GM19099 (cell line): ENCODE measurements around the gene DEPP1.

ENCODE experiments used
- POLR2A ChIP-seq: IDR thresholded peaks from 3 replicates; pipeline ENCODE4 v1.6.1; 2011; ENCODE audit warnings: low read depth; ENCODE audit not compliant: insufficient read length; ENCODE audit errors: extremely low read depth

Gene DEPP1

DNA sequence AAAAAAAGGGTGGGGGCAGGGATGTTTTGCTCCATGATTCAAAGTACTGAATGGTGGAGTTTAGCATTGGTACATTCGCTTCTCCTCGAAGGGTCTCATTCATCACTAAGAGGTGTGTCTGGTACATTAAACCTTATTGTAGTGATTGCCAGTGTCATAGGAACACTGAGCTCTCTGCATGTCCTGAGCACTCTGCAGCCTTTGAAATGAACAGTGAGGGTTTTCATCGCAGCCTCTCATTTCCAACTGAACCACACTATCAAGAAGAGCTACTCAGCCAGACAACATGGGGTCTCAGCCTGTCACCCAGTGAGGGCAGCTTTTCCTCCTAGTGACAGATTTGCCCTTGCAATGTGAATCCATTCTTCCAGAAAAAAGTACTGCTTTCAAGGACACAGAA, 7.6 kb upstream of the DEPP1 start:
- TF ChIP-seq POLR2A = no peak

DNA sequence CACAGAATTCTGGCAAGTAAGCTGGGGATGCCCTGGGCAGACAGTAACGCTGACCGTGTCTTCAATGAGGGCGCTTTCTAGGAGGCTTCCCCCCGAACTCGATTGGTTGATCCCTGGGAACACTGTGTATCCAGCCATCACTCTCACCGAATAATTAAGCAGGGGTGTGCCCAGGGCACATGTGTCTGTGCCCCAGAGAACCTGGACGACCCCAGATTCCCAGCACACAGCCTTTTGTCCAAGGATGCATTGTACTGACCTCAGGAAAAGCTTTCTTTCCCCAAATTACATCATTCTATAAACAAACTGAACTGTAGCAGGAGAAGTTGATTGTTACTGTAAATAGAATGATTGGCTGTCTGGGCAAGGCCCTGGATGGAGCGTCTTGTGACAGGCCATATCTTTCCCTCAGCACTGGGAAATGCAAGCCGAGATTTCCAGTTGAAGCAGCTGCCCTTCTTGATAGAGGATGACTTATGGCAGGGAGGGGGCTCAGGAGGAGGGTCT, 6.6 kb upstream of the DEPP1 start:
- TF ChIP-seq POLR2A = no peak

GRCh38 chr10:44984671-44985101, 6.1 kb upstream of the DEPP1 start:
- TF ChIP-seq POLR2A = no peak

DNA sequence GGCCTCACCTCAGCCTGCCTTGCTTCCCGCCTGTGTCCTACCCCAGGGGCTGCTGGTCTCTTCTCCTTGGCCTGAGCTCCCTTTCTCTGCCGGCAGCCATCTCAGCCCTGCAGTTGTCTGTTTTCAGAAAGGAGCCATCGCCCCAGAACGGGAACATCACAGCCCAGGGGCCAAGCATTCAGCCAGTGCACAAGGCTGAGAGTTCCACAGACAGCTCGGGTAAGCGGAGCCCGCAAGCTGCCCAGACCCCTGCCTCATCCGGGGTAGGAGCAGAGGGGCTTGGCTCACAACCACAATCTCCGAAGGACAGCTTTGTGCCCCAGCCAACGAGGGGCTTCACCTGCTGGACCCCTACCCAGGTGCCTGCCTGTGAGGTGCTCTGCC, 5.3 kb upstream of the DEPP1 start:
- TF ChIP-seq POLR2A = no peak

- no peak for TF ChIP-seq POLR2A
These were observed 4.7 kb upstream of the DEPP1 start for GRCh38 chr10:44983066-44983894.

DNA sequence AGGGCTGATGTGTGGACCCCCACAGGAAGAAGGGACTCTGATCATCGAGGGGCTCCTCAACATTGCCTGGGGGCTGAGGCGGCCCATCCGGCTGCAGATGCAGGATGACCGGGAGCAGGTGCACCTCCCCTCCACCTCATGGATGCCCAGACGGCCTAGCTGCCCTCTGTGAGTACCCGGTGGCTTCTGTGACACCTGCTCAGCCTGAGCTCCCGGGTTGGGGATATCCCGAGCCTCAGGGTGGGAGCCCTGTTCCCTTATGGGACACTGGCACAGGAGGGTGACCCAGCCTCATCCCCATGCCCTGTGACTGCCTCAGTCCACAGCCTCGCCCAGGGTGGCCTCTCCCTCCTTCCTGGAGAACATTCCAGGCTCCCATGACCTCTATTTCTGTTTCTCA, 3.9 kb upstream of the DEPP1 start:
- no peak for TF ChIP-seq POLR2A

DNA sequence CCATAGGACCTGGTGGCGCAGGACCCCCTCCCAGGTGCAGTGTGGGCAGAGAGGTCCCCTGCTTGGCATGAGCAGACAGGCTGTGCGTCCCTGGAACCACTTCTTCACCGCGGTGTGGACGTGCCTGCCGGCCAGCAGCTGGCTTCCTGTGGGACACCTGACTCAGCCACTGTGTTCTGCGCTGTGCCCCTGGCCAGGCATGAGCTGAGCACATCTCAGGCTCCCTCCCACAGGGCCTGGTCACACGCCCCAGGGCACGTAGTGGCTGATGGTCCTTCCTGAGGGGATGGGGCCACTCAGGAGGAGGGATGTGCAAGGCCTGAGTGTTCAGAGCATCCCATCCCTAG, 3.5 kb upstream of the DEPP1 start:
- no peak for TF ChIP-seq POLR2A

GRCh38 chr10:44981172-44982113, 2.8 kb upstream of the DEPP1 start:
- TF ChIP-seq POLR2A = no peak

DNA sequence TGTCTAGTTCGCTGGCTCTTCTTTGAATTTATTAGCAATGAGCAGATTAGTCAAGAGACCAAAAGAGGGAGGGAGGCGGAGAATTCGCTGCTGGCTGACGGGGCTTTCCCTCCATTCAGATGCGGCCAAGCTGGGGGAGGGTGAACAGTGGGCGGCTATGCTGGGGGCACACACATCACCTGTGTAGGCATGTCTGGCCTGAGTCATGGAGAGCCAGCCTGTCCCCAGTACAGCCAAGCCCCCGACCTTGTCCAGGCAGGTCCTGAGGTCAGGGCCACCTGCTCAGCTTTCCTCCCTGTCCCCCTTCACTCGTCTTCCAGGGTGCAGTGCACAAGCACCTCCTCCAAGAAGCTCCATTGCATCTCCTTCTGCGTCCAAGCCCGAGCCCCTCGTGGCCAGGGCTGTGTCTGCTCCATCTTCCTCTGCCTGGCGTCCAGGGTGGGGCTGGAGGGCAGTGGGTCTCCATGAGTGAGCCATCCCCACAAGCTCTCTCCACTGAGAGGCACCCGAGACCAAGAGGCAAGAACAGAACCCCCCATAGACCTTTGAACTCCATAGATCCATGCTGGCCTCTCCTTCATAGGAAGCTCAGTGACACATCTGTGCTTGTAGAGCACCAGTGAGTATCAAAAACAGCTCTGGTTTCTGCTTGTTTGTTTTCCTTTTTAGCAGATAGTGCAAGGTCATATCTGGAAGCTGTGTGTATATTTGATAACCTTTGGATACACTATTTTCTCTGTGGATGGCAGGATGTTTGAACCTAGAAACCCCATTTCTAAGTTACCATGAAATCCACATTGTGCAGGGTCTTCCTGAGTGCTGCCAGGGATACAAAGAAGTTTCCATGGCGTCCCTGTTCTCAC, 1.9 kb upstream of the DEPP1 start:
- no peak for TF ChIP-seq POLR2A

GRCh38 chr10:44979281-44980191, 927 bp upstream of the DEPP1 start:
- no peak for TF ChIP-seq POLR2A

DNA sequence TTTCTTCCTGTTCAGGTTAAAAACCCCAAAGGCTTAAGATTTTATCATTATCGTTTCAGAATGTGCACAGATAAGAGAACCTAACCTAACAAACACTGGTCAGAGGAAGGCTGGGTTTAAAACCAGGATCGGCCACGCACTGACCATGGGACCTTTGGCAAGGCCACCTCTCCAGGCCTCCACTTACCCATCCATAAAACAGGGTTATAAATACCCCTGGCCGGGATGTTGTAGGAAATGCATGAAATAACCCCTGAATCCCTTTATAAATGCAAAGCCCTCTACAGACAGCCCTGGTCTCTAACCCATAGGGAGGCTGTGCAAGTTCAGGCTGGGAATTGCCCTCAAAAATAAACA, 418 bp downstream of the DEPP1 start:
- TF ChIP-seq POLR2A = no peak

DNA sequence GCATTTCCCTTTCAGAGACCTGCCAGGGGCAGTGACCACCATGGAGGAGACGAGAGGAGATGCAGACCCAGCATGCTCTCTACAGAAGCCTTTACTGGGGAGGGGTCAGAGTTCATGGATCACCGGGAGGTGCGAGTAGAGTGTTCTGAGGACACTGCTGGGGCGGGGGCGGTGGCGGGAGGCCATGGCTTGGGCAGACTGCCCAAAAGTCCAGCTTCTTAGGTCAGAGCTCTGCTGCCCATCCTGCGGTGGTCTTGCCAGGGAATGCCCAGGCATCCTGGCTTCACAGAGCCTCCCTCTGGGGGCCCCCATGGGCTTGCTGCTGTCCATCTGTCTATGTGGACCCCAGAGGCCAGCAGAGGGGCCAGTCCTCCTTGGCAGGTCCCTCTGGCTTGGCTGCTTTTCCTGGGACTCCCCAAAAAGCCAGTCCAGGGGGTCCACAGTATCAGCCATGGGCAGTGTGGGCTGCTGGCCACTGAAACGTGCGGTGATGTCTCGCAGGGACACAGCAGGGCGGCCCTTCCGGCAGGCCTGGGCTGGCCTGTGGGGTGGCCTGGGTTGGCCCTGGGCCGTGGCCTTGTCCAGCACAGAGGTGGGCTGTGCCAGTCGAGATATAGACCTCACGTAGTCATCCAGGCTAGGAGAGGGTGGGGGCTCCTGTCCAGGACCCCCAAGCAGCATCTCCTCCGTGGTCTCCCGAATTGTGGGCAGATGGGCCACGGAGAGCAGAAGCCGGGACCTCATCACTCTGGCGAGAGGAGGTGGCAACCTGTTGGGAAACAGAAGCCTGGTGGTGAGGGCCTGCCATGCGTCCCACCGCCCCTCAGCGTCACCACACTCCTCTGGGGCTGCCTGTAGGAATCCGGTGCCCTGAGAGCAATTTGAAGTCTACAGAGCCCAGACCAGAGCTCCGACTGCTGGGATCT, 1.1 kb downstream of the DEPP1 start:
- TF ChIP-seq POLR2A = no peak
